ENCODE measurements around the gene CST7.

CST7 gene

GRCh38 chr20:24951536-24952083, 2.5 kb downstream of the CST7 start:
- TF ChIP-seq EZH2 (IDR thresholded peaks at IDR 0.05; ENCODE audit: borderline replicate concordance, low read length): no peak
- TF ChIP-seq, protein P1, sequence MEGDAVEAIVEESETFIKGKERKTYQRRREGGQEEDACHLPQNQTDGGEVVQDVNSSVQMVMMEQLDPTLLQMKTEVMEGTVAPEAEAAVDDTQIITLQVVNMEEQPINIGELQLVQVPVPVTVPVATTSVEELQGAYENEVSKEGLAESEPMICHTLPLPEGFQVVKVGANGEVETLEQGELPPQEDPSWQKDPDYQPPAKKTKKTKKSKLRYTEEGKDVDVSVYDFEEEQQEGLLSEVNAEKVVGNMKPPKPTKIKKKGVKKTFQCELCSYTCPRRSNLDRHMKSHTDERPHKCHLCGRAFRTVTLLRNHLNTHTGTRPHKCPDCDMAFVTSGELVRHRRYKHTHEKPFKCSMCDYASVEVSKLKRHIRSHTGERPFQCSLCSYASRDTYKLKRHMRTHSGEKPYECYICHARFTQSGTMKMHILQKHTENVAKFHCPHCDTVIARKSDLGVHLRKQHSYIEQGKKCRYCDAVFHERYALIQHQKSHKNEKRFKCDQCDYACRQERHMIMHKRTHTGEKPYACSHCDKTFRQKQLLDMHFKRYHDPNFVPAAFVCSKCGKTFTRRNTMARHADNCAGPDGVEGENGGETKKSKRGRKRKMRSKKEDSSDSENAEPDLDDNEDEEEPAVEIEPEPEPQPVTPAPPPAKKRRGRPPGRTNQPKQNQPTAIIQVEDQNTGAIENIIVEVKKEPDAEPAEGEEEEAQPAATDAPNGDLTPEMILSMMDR (IDR thresholded peaks at IDR 0.05; ENCODE audit: low read length): no peak
- peaks cover 13% of the 10 kb centered on the region for H3K4me1 ChIP-seq (ENCODE audit: insufficient read depth, low read length, severe bottlenecking)
- H3K4me2 ChIP-seq (ENCODE audit: low read length): no peak overlapping the region
- no peak overlapping the region for H3K27ac ChIP-seq (ENCODE audit: low read depth, low read length, poor library complexity, severe bottlenecking)
- H3K79me2 ChIP-seq (ENCODE audit: insufficient read depth, low read length): no peaks in the 10 kb centered on the region
- no peaks in the 10 kb centered on the region for H3K36me3 ChIP-seq (ENCODE audit: insufficient read depth, low read length)
- no peaks in the 10 kb centered on the region for H3K9me3 ChIP-seq (ENCODE audit: low read length)
- no peaks in the 10 kb centered on the region for H3K9me2 ChIP-seq (ENCODE audit: low read depth, low read length)
- H3F3A ChIP-seq (ENCODE audit: insufficient read depth, low read length): no peaks in the 10 kb centered on the region
- 0 out of 2 replicates have a peak, but pooled peaks cover 6% of the 10 kb centered on the region for H3K27me3 ChIP-seq (ENCODE audit: insufficient read depth, low read length)
- H4K20me1 ChIP-seq (ENCODE audit: insufficient read depth, low read length): no peaks in the 10 kb centered on the region
- no peak overlapping the region for H3K4me3 ChIP-seq (ENCODE audit: low read depth, low read length, poor library complexity, severe bottlenecking)
- no peak overlapping the region for H2AFZ ChIP-seq (ENCODE audit: low read length)
- H3K9ac ChIP-seq (ENCODE audit: low read length): no peak overlapping the region

DNA sequence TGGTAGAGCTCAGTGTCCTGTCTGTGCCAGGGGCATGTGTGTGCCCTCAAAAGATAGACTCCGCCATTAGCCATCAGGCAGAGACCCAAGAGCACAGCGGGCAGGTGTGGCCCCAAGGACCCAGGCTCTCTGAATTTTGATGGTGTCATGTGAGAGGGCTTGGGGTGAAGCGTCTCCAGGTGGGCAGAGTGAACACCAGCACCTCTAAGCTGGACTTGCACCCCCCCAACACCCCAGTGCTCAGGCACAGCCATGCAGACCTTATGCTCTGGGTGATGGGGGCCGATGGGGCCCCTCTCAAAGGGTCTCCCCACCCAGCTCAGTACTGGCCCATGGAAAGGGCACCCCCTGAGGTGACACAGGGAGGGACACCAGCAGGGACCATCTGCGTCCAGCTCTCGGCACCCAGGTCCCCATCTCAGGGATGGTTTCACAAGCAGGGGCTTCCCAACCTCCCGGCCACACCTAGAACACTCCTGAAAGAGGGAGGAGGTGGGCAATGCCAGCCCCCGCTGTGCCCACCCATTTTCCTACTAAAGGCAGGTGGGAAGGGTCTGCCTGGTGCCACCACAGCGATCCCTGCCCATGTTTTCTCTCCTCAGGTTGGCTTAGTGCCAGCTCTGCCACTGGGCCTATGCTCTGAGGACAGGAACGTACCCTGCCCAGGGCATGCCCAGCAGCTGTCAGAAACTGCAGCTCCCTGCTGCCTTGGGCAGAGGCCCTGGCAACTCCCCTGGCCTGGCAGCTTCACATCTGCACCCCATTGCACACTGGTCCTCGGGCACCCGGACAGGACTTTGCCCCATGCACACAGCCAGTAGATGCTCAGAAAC, 3.5 kb downstream of the CST7 start:
- no peak overlapping the region for H3K9ac ChIP-seq (ENCODE audit: low read length)
- H3K4me2 ChIP-seq (ENCODE audit: low read length): no peak overlapping the region
- no peaks in the 10 kb centered on the region for H3K36me3 ChIP-seq (ENCODE audit: insufficient read depth, low read length)
- H4K20me1 ChIP-seq (ENCODE audit: insufficient read depth, low read length): no peaks in the 10 kb centered on the region
- H3F3A ChIP-seq (ENCODE audit: insufficient read depth, low read length): no peaks in the 10 kb centered on the region
- H3K9me2 ChIP-seq (ENCODE audit: low read depth, low read length): no peaks in the 10 kb centered on the region
- no peaks in the 10 kb centered on the region for H3K9me3 ChIP-seq (ENCODE audit: low read length)
- 0 out of 2 replicates have a peak, but pooled peaks cover 6% of the 10 kb centered on the region for H3K27me3 ChIP-seq (ENCODE audit: insufficient read depth, low read length)
- no peak overlapping the region for H3K4me3 ChIP-seq (ENCODE audit: low read depth, low read length, poor library complexity, severe bottlenecking)
- no peaks in the 10 kb centered on the region for H3K79me2 ChIP-seq (ENCODE audit: insufficient read depth, low read length)
- no peak for TF ChIP-seq EZH2 (IDR thresholded peaks at IDR 0.05; ENCODE audit: borderline replicate concordance, low read length)
- TF ChIP-seq, protein P1 (IDR thresholded peaks at IDR 0.05; ENCODE audit: low read length): no peak
- H3K27ac ChIP-seq (ENCODE audit: low read depth, low read length, poor library complexity, severe bottlenecking): no peak overlapping the region
- H2AFZ ChIP-seq (ENCODE audit: low read length): no peak overlapping the region
- peaks cover 13% of the 10 kb centered on the region for H3K4me1 ChIP-seq (ENCODE audit: insufficient read depth, low read length, severe bottlenecking)

DNA sequence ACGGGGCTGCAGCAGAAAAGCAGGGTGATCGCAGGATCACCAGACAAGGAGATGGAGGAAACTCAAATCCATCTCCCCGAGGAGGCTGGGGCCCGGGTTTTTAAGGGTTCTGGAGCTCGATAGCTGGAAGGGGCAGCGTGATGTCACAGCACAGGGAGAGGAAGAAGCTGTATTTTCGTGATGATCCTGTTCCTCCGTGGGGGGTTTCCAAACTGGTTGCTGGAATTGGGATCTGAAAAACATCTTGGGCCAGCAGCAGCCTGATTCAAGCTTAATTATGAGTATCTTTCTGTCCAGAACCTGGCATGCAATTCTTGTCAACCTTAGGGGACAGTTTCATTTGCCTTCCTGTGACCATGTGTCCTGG, 4.1 kb downstream of the CST7 start:
- Histone ChIP-seq H3K79me2 (ENCODE audit: insufficient read depth, low read length) (no peaks in the 10 kb centered on the region), H3K27ac (ENCODE audit: low read depth, low read length, poor library complexity, severe bottlenecking) (no peak overlapping the region), H3K9me3 (ENCODE audit: low read length) (no peaks in the 10 kb centered on the region), H4K20me1 (ENCODE audit: insufficient read depth, low read length) (no peaks in the 10 kb centered on the region), H3K4me1 (ENCODE audit: insufficient read depth, low read length, severe bottlenecking) (peaks cover 13% of the 10 kb centered on the region), H3K4me2 (ENCODE audit: low read length) (no peak overlapping the region), H3K36me3 (ENCODE audit: insufficient read depth, low read length) (no peaks in the 10 kb centered on the region), H3K27me3 (ENCODE audit: insufficient read depth, low read length) (0 out of 2 replicates have a peak, but pooled peaks cover 6% of the 10 kb centered on the region), H3F3A (ENCODE audit: insufficient read depth, low read length) (no peaks in the 10 kb centered on the region), H3K9me2 (ENCODE audit: low read depth, low read length) (no peaks in the 10 kb centered on the region), H3K9ac (ENCODE audit: low read length) (no peak overlapping the region), H3K4me3 (ENCODE audit: low read depth, low read length, poor library complexity, severe bottlenecking) (no peak overlapping the region), H2AFZ (ENCODE audit: low read length) (no peak overlapping the region)
- TF ChIP-seq, protein P1 (IDR thresholded peaks at IDR 0.05; ENCODE audit: low read length): no peak
- TF ChIP-seq EZH2 (IDR thresholded peaks at IDR 0.05; ENCODE audit: borderline replicate concordance, low read length): no peak
